PC-9 (cell line): ENCODE results near the gene EPM2AIP1. TPM values are rescaled to one million over a fixed set of nuclear protein-coding genes. Genes with fewer than 3 reads are reported as not detected.

Experiments used
- BruUV-seq: library from RNA; stranded (reverse); fragments of 400-500 nt; replicated peaks from 2 replicates; lab custom pipeline; 2021; lab: Mats Ljungman, UMichigan
- CTCF ChIA-PET: fragments of 300-600 bp; sonication (Branson Sonifier 250); formaldehyde crosslinking; loops from one replicate; lab custom pipeline; 2022; ENCODE audit warnings: antibody characterized with exemption; lab: Charles Lee
- POLR2A ChIA-PET: fragments of 300-600 bp; sonication (Branson Sonifier 250); formaldehyde crosslinking; loops from one replicate; lab custom pipeline; 2022; ENCODE audit warnings: antibody characterized with exemption; ENCODE audit not compliant: unreplicated experiment; lab: Charles Lee
- DNase-seq, 2 experiments: peaks; one replicate each; pipeline versions ENCODE4 v3.0.0 to v3.0.0-alpha.2; 2015 to 2022; ENCODE audit warnings: mixed read lengths in 1 of 2
- H2AFZ ChIP-seq: fragments of 200-600 bp; sonication (generic); 2 replicates; pipeline ENCODE4 v1.8.1; 2017; ENCODE audit warnings: antibody characterized with exemption
- H3F3A ChIP-seq: fragments of 200-600 bp; sonication (generic); 2 replicates; pipeline ENCODE4 v1.8.1; 2017; ENCODE audit warnings: antibody characterized with exemption, mild to moderate bottlenecking, low read depth; ENCODE audit not compliant: insufficient read depth
- H3K27ac ChIP-seq: fragments of 200-600 bp; sonication (generic); 2 replicates; pipeline ENCODE4 v1.6.1; 2016; ENCODE audit warnings: mixed run types
- H3K27me3 ChIP-seq: fragments of 200-600 bp; sonication (generic); 2 replicates; pipeline ENCODE4 v1.6.1; 2016; ENCODE audit warnings: low read depth, mixed run types; ENCODE audit not compliant: insufficient read depth
- H3K36me3 ChIP-seq: fragments of 200-600 bp; sonication (generic); 2 replicates; pipeline ENCODE4 v1.6.1; 2016; ENCODE audit warnings: low read depth, mixed run types
- H3K4me1 ChIP-seq: fragments of 200-600 bp; sonication (generic); replicated peaks from 2 replicates; pipeline ENCODE4 v1.6.1; 2016; ENCODE audit warnings: mixed run types; ENCODE audit not compliant: insufficient read depth
- H3K4me2 ChIP-seq: fragments of 200-600 bp; sonication (generic); 2 replicates; pipeline ENCODE4 v1.6.1; 2017; ENCODE audit warnings: mixed run types
- H3K4me3 ChIP-seq: fragments of 200-600 bp; sonication (generic); 2 replicates; pipeline ENCODE4 v1.6.1; 2016; ENCODE audit warnings: mixed run types
- H3K79me2 ChIP-seq: fragments of 200-600 bp; sonication (generic); 2 replicates; pipeline ENCODE4 v1.6.1; 2017; ENCODE audit warnings: low read depth, mixed run types
- H3K9me2 ChIP-seq: fragments of 200-600 bp; sonication (generic); 2 replicates; pipeline ENCODE4 v1.8.1; 2017; ENCODE audit warnings: mild to moderate bottlenecking; ENCODE audit not compliant: insufficient read depth
- H3K9me3 ChIP-seq: fragments of 200-600 bp; sonication (generic); 2 replicates; pipeline ENCODE4 v1.8.1; 2016; ENCODE audit warnings: low read depth; ENCODE audit not compliant: insufficient read depth
- H4K20me1 ChIP-seq: fragments of 200-600 bp; sonication (generic); 2 replicates; pipeline ENCODE4 v1.8.1; 2017; ENCODE audit not compliant: insufficient read depth
- EZH2 ChIP-seq: fragments of 200-600 bp; sonication (generic); IDR thresholded peaks from 2 replicates; pipeline ENCODE4 v1.8.0; 2017; ENCODE audit warnings: antibody characterized with exemption, low read depth
- intact Hi-C: fragments of 100-400 bp; cut with micrococcal nuclease; formaldehyde crosslinking; loops from one replicate; pipeline ENCODE4 v1.10.0; 2022; ENCODE audit not compliant: unreplicated experiment
- total RNA-seq: library from RNA; stranded (reverse); gene quantifications from 2 replicates; pipeline ENCODE4 v1.2.3, GENCODE V29; 2021
- TF ChIP-seq, protein P1 (sequence below): fragments of 200-600 bp; sonication (generic); conservative IDR thresholded peaks from 2 replicates; pipeline ENCODE4 v1.6.1; 2017; ENCODE audit warnings: mixed run types, antibody characterized with exemption, mild to moderate bottlenecking, moderate library complexity

EPM2AIP1 gene
- total RNA-seq, 1 experiment from 2014 or later, result 10.5 TPM

- ChIA-PET POLR2A (no interaction called here), CTCF (no interaction called here)
- Histone ChIP-seq H3K4me3 (no peak overlapping the region), H3K36me3 (no peaks in the 10 kb centered on the region), H3K9me3 (no peaks in the 10 kb centered on the region), H3F3A (no peaks in the 10 kb centered on the region), H3K9me2 (no peaks in the 10 kb centered on the region), H3K4me1 (no peaks in the 10 kb centered on the region), H3K27me3 (peaks cover 20% of the 10 kb centered on the region), H3K4me2 (no peak overlapping the region), H2AFZ (no peak overlapping the region), H3K79me2 (no peaks in the 10 kb centered on the region), H4K20me1 (no peaks in the 10 kb centered on the region), H3K27ac (no peak overlapping the region)
- intact Hi-C loops, result no loop called here
- DNase-seq, result no peak
- no peak for TF ChIP-seq EZH2
- TF ChIP-seq, protein P1, sequence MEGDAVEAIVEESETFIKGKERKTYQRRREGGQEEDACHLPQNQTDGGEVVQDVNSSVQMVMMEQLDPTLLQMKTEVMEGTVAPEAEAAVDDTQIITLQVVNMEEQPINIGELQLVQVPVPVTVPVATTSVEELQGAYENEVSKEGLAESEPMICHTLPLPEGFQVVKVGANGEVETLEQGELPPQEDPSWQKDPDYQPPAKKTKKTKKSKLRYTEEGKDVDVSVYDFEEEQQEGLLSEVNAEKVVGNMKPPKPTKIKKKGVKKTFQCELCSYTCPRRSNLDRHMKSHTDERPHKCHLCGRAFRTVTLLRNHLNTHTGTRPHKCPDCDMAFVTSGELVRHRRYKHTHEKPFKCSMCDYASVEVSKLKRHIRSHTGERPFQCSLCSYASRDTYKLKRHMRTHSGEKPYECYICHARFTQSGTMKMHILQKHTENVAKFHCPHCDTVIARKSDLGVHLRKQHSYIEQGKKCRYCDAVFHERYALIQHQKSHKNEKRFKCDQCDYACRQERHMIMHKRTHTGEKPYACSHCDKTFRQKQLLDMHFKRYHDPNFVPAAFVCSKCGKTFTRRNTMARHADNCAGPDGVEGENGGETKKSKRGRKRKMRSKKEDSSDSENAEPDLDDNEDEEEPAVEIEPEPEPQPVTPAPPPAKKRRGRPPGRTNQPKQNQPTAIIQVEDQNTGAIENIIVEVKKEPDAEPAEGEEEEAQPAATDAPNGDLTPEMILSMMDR, result no peak
- no TSS peak for BruUV-seq
Measured at GRCh38 chr3:36942638-36943248, 50.2 kb downstream of the EPM2AIP1 start.

DNA sequence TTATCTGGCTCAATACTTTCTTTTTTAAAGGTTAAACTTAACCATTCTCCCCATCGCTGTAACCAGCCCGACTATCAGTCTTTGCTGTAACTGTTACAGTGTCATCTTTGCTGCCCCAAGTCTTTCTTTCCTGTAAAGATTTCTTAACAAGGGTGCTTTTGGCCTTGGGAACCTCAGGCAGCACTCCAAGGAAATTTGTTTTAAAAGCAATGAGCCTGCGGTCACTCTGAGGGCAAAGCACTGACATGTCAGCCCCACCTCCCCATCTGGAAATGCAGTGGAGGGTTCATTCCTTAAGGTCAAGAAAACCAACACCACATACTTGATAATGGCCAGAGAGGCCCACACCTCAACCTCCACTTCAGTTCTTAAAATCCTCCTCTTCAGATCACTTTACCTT, 51.3 kb downstream of the EPM2AIP1 start:
- H3K4me3 ChIP-seq, result no peak overlapping the region
- no peaks in the 10 kb centered on the region for H3K9me2 ChIP-seq
- no peak overlapping the region for H2AFZ ChIP-seq
- no peaks in the 10 kb centered on the region for H3K79me2 ChIP-seq
- no peaks in the 10 kb centered on the region for H3F3A ChIP-seq
- H3K4me1 ChIP-seq, result no peaks in the 10 kb centered on the region
- H3K36me3 ChIP-seq, result no peaks in the 10 kb centered on the region
- POLR2A ChIA-PET, result no interaction called here
- H4K20me1 ChIP-seq, result no peaks in the 10 kb centered on the region
- no peak for DNase-seq
- H3K9me3 ChIP-seq, result no peaks in the 10 kb centered on the region
- intact Hi-C loops, result no loop called here
- BruUV-seq, result no TSS peak
- CTCF ChIA-PET, result no interaction called here
- no peak overlapping the region for H3K4me2 ChIP-seq
- TF ChIP-seq, protein P1, result no peak
- no peak for TF ChIP-seq EZH2
- no peak overlapping the region for H3K27ac ChIP-seq
- H3K27me3 ChIP-seq, result peaks cover 20% of the 10 kb centered on the region

- Histone ChIP-seq H2AFZ (no peak overlapping the region), H3K4me2 (no peak overlapping the region), H3K27ac (no peak overlapping the region), H3K36me3 (no peaks in the 10 kb centered on the region), H4K20me1 (no peaks in the 10 kb centered on the region), H3K9me3 (no peaks in the 10 kb centered on the region), H3F3A (no peaks in the 10 kb centered on the region), H3K9me2 (no peaks in the 10 kb centered on the region), H3K4me3 (no peak overlapping the region), H3K4me1 (no peaks in the 10 kb centered on the region), H3K79me2 (no peaks in the 10 kb centered on the region), H3K27me3 (peaks cover 20% of the 10 kb centered on the region)
- TF ChIP-seq, protein P1, result no peak
- TF ChIP-seq EZH2, result no peak
- DNase-seq, result no peak
- ChIA-PET POLR2A (no interaction called here), CTCF (no interaction called here)
- intact Hi-C loops, result no loop called here
- no TSS peak for BruUV-seq
Measured at GRCh38 chr3:36941162-36941561, 51.8 kb downstream of the EPM2AIP1 start.
